HEK293 (cell line): ENCODE data around the gene MNX1.

Experiments used
- CTCF ChIA-PET: fragments of 350-600 bp; formaldehyde crosslinking; extraction: SDS; loops from one replicate; lab custom pipeline; 2021; ENCODE audit warnings: antibody characterized with exemption; lab: Yijun Ruan, JAX
- POLR2A ChIA-PET: fragments of 300-600 bp; formaldehyde crosslinking; extraction: SDS; loops from one replicate; lab custom pipeline; 2020; ENCODE audit warnings: antibody characterized with exemption, inconsistent platforms; lab: Yijun Ruan, JAX
- H3K27ac ChIP-seq: fragments of 200-500 bp; sonication (Bioruptor generic); 2 replicates; pipeline ENCODE4 v1.5.1; 2014; ENCODE audit warnings: low read depth, low read length, control low read depth, inconsistent platforms; ENCODE audit errors: extremely low read depth
- H3K36me3 ChIP-seq, 2 experiments: fragments of 200-500 bp in 1 of 2; sonication (Bioruptor generic) in 1 of 2; 1 replicate in 1 of 2; 2 replicates in 1 of 2; pipeline ENCODE4 v1.5.1; 2014 to 2017; ENCODE audit warnings: inconsistent platforms in 2 of 2, low read length in 2 of 2; ENCODE audit not compliant: control insufficient read depth in 2 of 2, insufficient read depth in 1 of 2
- H3K4me1 ChIP-seq: fragments of 200-500 bp; sonication (Bioruptor generic); 2 replicates; pipeline ENCODE4 v1.5.1; 2014; ENCODE audit warnings: mild to moderate bottlenecking, low read length, inconsistent platforms; ENCODE audit not compliant: control insufficient read depth, insufficient read depth
- H3K4me3 ChIP-seq: 2 replicates; pipeline ENCODE4 v1.5.1; 2011; ENCODE audit warnings: low read depth, mild to moderate bottlenecking, control low read depth, low read length, moderate library complexity
- H3K9me3 ChIP-seq: fragments of 200-500 bp; sonication (Bioruptor generic); 2 replicates; pipeline ENCODE4 v1.5.1; 2014; ENCODE audit warnings: low read depth, low read length, inconsistent platforms; ENCODE audit not compliant: control insufficient read depth, insufficient read depth
- BCL11B ChIP-seq: fragments of 450-650 bp; formaldehyde crosslinking; IDR thresholded peaks from 2 replicates; pipeline ENCODE4 v1.5.1; 2016; ENCODE audit warnings: low read depth, missing biosample characterization, missing genetic modification characterization
- GLI4 ChIP-seq: fragments of 450-650 bp; formaldehyde crosslinking; IDR thresholded peaks from 2 replicates; pipeline ENCODE4 v1.5.1; 2016; ENCODE audit warnings: missing biosample characterization, missing genetic modification characterization
- HIC1 ChIP-seq: fragments of 450-650 bp; formaldehyde crosslinking; IDR thresholded peaks from 2 replicates; pipeline ENCODE4 v1.5.1; 2016; ENCODE audit warnings: missing biosample characterization, missing genetic modification characterization
- KLF10 ChIP-seq: fragments of 450-650 bp; IDR thresholded peaks from 2 replicates; pipeline ENCODE4 v1.5.1; 2018; ENCODE audit warnings: missing biosample characterization, mild to moderate bottlenecking, missing genetic modification characterization
- KLF7 ChIP-seq: fragments of 450-650 bp; formaldehyde crosslinking; IDR thresholded peaks from 2 replicates; pipeline ENCODE4 v1.5.1; 2016; ENCODE audit warnings: missing biosample characterization, missing genetic modification characterization, borderline replicate concordance
- OSR2 ChIP-seq: fragments of 450-650 bp; formaldehyde crosslinking; IDR thresholded peaks from 2 replicates; pipeline ENCODE4 v1.5.1; 2016; ENCODE audit warnings: missing biosample characterization, missing genetic modification characterization
- PBX3 ChIP-seq: sonication (generic); formaldehyde crosslinking; IDR thresholded peaks from 2 replicates; pipeline ENCODE4 v1.8.1; 2022; ENCODE audit warnings: mild to moderate bottlenecking, moderate library complexity, missing genetic modification reagents
- PRDM6 ChIP-seq: fragments of 450-650 bp; formaldehyde crosslinking; IDR thresholded peaks from 2 replicates; pipeline ENCODE4 v1.5.1; 2017; ENCODE audit warnings: missing biosample characterization, missing genetic modification characterization
- TSHZ1 ChIP-seq: fragments of 450-650 bp; formaldehyde crosslinking; IDR thresholded peaks from 2 replicates; pipeline ENCODE4 v1.5.1; 2016; ENCODE audit warnings: missing biosample characterization, missing genetic modification characterization, borderline replicate concordance
- ZBTB48 ChIP-seq: fragments of 450-650 bp; formaldehyde crosslinking; IDR thresholded peaks from 2 replicates; pipeline ENCODE4 v1.5.1; 2016; ENCODE audit warnings: missing biosample characterization, missing genetic modification characterization
- ZNF10 ChIP-seq: fragments of 450-650 bp; formaldehyde crosslinking; IDR thresholded peaks from 2 replicates; pipeline ENCODE4 v1.5.1; 2017; ENCODE audit warnings: missing biosample characterization, missing genetic modification characterization
- ZNF121 ChIP-seq: fragments of 450-650 bp; formaldehyde crosslinking; IDR thresholded peaks from 2 replicates; pipeline ENCODE4 v1.5.1; 2016; ENCODE audit warnings: missing biosample characterization, missing genetic modification characterization
- ZNF16 ChIP-seq: fragments of 450-650 bp; formaldehyde crosslinking; IDR thresholded peaks from 2 replicates; pipeline ENCODE4 v1.5.1; 2016; ENCODE audit warnings: low read depth, missing biosample characterization, missing genetic modification characterization
- ZNF302 ChIP-seq: fragments of 450-650 bp; formaldehyde crosslinking; IDR thresholded peaks from 2 replicates; pipeline ENCODE4 v1.5.1; 2016; ENCODE audit warnings: missing biosample characterization, missing genetic modification characterization, low read depth
- ZNF335 ChIP-seq: fragments of 450-650 bp; formaldehyde crosslinking; conservative IDR thresholded peaks from 2 replicates; pipeline ENCODE4 v1.5.1; 2016; ENCODE audit warnings: missing biosample characterization, missing genetic modification characterization
- ZNF423 ChIP-seq: fragments of 450-650 bp; formaldehyde crosslinking; IDR thresholded peaks from 2 replicates; pipeline ENCODE4 v1.5.1; 2016; ENCODE audit warnings: missing biosample characterization, missing genetic modification characterization
- ZNF426 ChIP-seq: fragments of 450-650 bp; formaldehyde crosslinking; IDR thresholded peaks from 2 replicates; pipeline ENCODE4 v1.5.1; 2017; ENCODE audit warnings: missing biosample characterization, missing genetic modification characterization, mild to moderate bottlenecking, inconsistent platforms, moderate library complexity
- ZNF544 ChIP-seq: fragments of 450-650 bp; formaldehyde crosslinking; IDR thresholded peaks from 2 replicates; pipeline ENCODE4 v1.5.0; 2017; ENCODE audit warnings: missing biosample characterization, missing genetic modification characterization
- ZNF600 ChIP-seq: fragments of 450-650 bp; formaldehyde crosslinking; IDR thresholded peaks from 2 replicates; pipeline ENCODE4 v1.5.1; 2016; ENCODE audit warnings: missing biosample characterization, missing genetic modification characterization
- ZNF664 ChIP-seq: fragments of 450-650 bp; formaldehyde crosslinking; IDR thresholded peaks from 2 replicates; pipeline ENCODE4 v1.5.1; 2016; ENCODE audit warnings: missing biosample characterization, missing genetic modification characterization
- ZNF707 ChIP-seq: fragments of 450-650 bp; formaldehyde crosslinking; IDR thresholded peaks from 2 replicates; pipeline ENCODE4 v1.5.1; 2016; ENCODE audit warnings: missing biosample characterization, missing genetic modification characterization
- ZNF785 ChIP-seq: fragments of 450-650 bp; formaldehyde crosslinking; IDR thresholded peaks from 2 replicates; pipeline ENCODE4 v1.5.1; 2016; ENCODE audit warnings: missing biosample characterization, missing genetic modification characterization
- ZNF791 ChIP-seq: fragments of 450-650 bp; formaldehyde crosslinking; IDR thresholded peaks from 2 replicates; pipeline ENCODE4 v1.5.1; 2016; ENCODE audit warnings: missing biosample characterization, missing genetic modification characterization
- ZNF843 ChIP-seq: fragments of 450-650 bp; formaldehyde crosslinking; IDR thresholded peaks from 2 replicates; pipeline ENCODE4 v1.5.1; 2016; ENCODE audit warnings: missing biosample characterization, missing genetic modification characterization
- ZSCAN16 ChIP-seq: fragments of 450-650 bp; formaldehyde crosslinking; IDR thresholded peaks from 2 replicates; pipeline ENCODE4 v1.5.1; 2016; ENCODE audit warnings: missing biosample characterization, missing genetic modification characterization

Gene MNX1

GRCh38 chr7:157028199-157028903 is 17.9 kb upstream of the MNX1 start:
- Histone ChIP-seq H3K4me1 (no peaks in the 10 kb centered on the region), H3K27ac (no peak overlapping the region), H3K36me3 (no peaks in the 10 kb centered on the region), H3K9me3 (no peaks in the 10 kb centered on the region), H3K4me3 (no peak overlapping the region)
- no peak for TF ChIP-seq ZSCAN16 (tag by site-specific recombination)
- TF ChIP-seq PRDM6 (tag by site-specific recombination), result 0 out of 2 replicates have a peak, but pooled peaks have one; percentile 35
- POLR2A ChIA-PET, result no interaction called here
- CTCF ChIA-PET, result interaction anchor here (0.7 kb wide), 1 partner anchor 1672 kb away, joined by 3 read pairs; no protein-coding TSS in a partner anchor

- Histone ChIP-seq H3K36me3 (no peaks in the 10 kb centered on the region), H3K4me1 (no peaks in the 10 kb centered on the region), H3K9me3 (no peaks in the 10 kb centered on the region), H3K4me3 (no peak overlapping the region), H3K27ac (no peak overlapping the region)
- CTCF ChIA-PET, result no interaction called here
- POLR2A ChIA-PET, result no interaction called here
- no peak for TF ChIP-seq ZNF707 (tag by site-specific recombination)
- no peak for TF ChIP-seq ZNF423 (tag by site-specific recombination)
- no peak for TF ChIP-seq ZNF664 (tag by site-specific recombination)
- no peak for TF ChIP-seq ZNF426 (tag by site-specific recombination)
- peak; percentile 66; the same call in 1 of the 2 replicates for TF ChIP-seq ZNF843 (tag by site-specific recombination)
- TF ChIP-seq GLI4 (tag by site-specific recombination), result no peak
- TF ChIP-seq ZNF600 (tag by site-specific recombination), result no peak
- TF ChIP-seq ZNF544 (tag by site-specific recombination), result no peak
- no peak for TF ChIP-seq KLF7 (tag by site-specific recombination)
- no peak for TF ChIP-seq PBX3 (CRISPR knock-in tag)
- no peak for TF ChIP-seq ZBTB48
- no peak for TF ChIP-seq TSHZ1
- TF ChIP-seq HIC1 (tag by site-specific recombination), result no peak
- no peak for TF ChIP-seq ZNF10 (tag by site-specific recombination)
- no peak for TF ChIP-seq BCL11B
- TF ChIP-seq ZNF302 (tag by site-specific recombination), result no peak
- TF ChIP-seq ZNF785 (tag by site-specific recombination), result no peak
- no peak for TF ChIP-seq KLF10 (tag by site-specific recombination)
- TF ChIP-seq ZNF121 (tag by site-specific recombination), result 0 out of 2 replicates have a peak, but pooled peaks have one; percentile 57
- TF ChIP-seq ZNF16 (tag by site-specific recombination), result no peak
- TF ChIP-seq ZNF335 (tag by site-specific recombination), result peak; percentile 78
- no peak for TF ChIP-seq OSR2
- no peak for TF ChIP-seq ZNF791 (tag by site-specific recombination)
Observed at GRCh38 chr7:157027568-157028198, 17.2 kb upstream of the MNX1 start.
